PFSK-1 (cell line): ENCODE results near the gene BORCS8.

Experiments used
- POLR2AphosphoS5 ChIP-seq: IDR thresholded peaks from 2 replicates; pipeline ENCODE4 v1.6.1; 2012; ENCODE audit warnings: low read depth, mild to moderate bottlenecking, control low read depth, low read length, moderate library complexity
- REST ChIP-seq, 2 experiments: IDR thresholded peaks; 2 replicates each; pipeline versions ENCODE4 v1.6.1 to v1.8.0; 2011 to 2012; ENCODE audit warnings: low read depth in 2 of 2, low read length in 2 of 2, control low read depth in 1 of 2, inconsistent platforms in 1 of 2, mild to moderate bottlenecking in 1 of 2, moderate library complexity in 1 of 2; ENCODE audit not compliant: insufficient read depth in 1 of 2
- TAF1 ChIP-seq: IDR thresholded peaks from 2 replicates; pipeline ENCODE4 v1.6.1; 2012; ENCODE audit warnings: low read length, control low read depth, borderline replicate concordance; ENCODE audit not compliant: insufficient read depth

GRCh38 chr19:19137556-19138108 lies 54.3 kb downstream of the BORCS8 start:
- no peak for TF ChIP-seq REST (IDR thresholded peaks at IDR 0.05; ENCODE audit: insufficient read depth in 1 of 2, low read depth in 2 of 2, low read length in 2 of 2)
- TF ChIP-seq TAF1: no peak
- TF ChIP-seq POLR2AphosphoS5: no peak
